Astrocyte (in vitro differentiated cells and primary cell): ENCODE data around the gene PAPPA2. TPM values are rescaled to one million over a fixed set of nuclear protein-coding genes. Genes with fewer than 3 reads are reported as not detected.

ENCODE experiments used
- DNase-seq: peaks from one replicate; pipeline ENCODE4 v3.0.0-alpha.2; 2010; ENCODE audit warnings: low read depth
- FAIRE-seq: peaks from 2 replicates; lab custom pipeline; 2011; peaks lifted over from hg19 to GRCh38; lab: Jason Lieb, UNC
- H2AFZ ChIP-seq: 2 replicates; pipeline ENCODE4 v1.6.0; 2012; ENCODE audit warnings: low read depth, low read length, inconsistent platforms
- H3K27ac ChIP-seq: 2 replicates; pipeline ENCODE4 v1.5.1; 2011; ENCODE audit warnings: low read depth, low read length, inconsistent platforms
- H3K27me3 ChIP-seq: 2 replicates; pipeline ENCODE4 v1.6.0; 2011; ENCODE audit warnings: low read length, inconsistent platforms; ENCODE audit not compliant: insufficient read depth
- H3K36me3 ChIP-seq: 2 replicates; pipeline ENCODE4 v1.5.1; 2011; ENCODE audit warnings: low read length, inconsistent platforms; ENCODE audit not compliant: insufficient read depth
- H3K4me1 ChIP-seq: 2 replicates; pipeline ENCODE4 v1.5.1; 2011; ENCODE audit warnings: low read length, inconsistent platforms; ENCODE audit not compliant: insufficient read depth
- H3K4me2 ChIP-seq: 2 replicates; pipeline ENCODE4 v1.6.0; 2012; ENCODE audit warnings: low read length, inconsistent platforms
- H3K4me3 ChIP-seq: 2 replicates; pipeline ENCODE4 v1.5.1; 2011; ENCODE audit warnings: low read depth, mild to moderate bottlenecking, low read length, inconsistent platforms; ENCODE audit not compliant: insufficient read depth
- H3K79me2 ChIP-seq: 2 replicates; pipeline ENCODE4 v1.6.0; 2012; ENCODE audit warnings: mild to moderate bottlenecking, low read length, inconsistent platforms; ENCODE audit not compliant: insufficient read depth
- H3K9ac ChIP-seq: 2 replicates; pipeline ENCODE4 v1.6.0; 2012; ENCODE audit warnings: mild to moderate bottlenecking, low read length, inconsistent platforms
- H3K9me3 ChIP-seq: 2 replicates; pipeline ENCODE4 v1.5.1; 2012; ENCODE audit warnings: low read depth, mild to moderate bottlenecking, low read length, inconsistent platforms; ENCODE audit not compliant: insufficient read depth
- H4K20me1 ChIP-seq: 2 replicates; pipeline ENCODE4 v1.6.0; 2012; ENCODE audit warnings: low read length, inconsistent platforms; ENCODE audit not compliant: insufficient read depth
- H3K27ac Mint-ChIP-seq: one replicate; pipeline ENCODE4 v1.8.0; 2021; ENCODE audit warnings: mild to moderate bottlenecking, mixed read lengths; ENCODE audit not compliant: unreplicated experiment
- H3K27me3 Mint-ChIP-seq: one replicate; pipeline ENCODE4 v1.8.0; 2021; ENCODE audit warnings: low read depth, mixed read lengths; ENCODE audit not compliant: unreplicated experiment
- H3K36me3 Mint-ChIP-seq: one replicate; pipeline ENCODE4 v1.8.0; 2021; ENCODE audit warnings: low read depth, mixed read lengths; ENCODE audit not compliant: unreplicated experiment
- H3K4me1 Mint-ChIP-seq: one replicate; pipeline ENCODE4 v1.8.0; 2021; ENCODE audit warnings: low read depth, mixed read lengths; ENCODE audit not compliant: unreplicated experiment
- H3K4me3 Mint-ChIP-seq: one replicate; pipeline ENCODE4 v1.8.0; 2021; ENCODE audit warnings: mild to moderate bottlenecking, moderate library complexity, mixed read lengths; ENCODE audit not compliant: unreplicated experiment
- H3K9me3 Mint-ChIP-seq: one replicate; pipeline ENCODE4 v1.8.0; 2021; ENCODE audit warnings: mild to moderate bottlenecking, mixed read lengths; ENCODE audit not compliant: unreplicated experiment
- CTCF ChIP-seq: IDR thresholded peaks from 2 replicates; pipeline ENCODE4 v1.5.1; 2011; ENCODE audit warnings: low read depth, mild to moderate bottlenecking, inconsistent platforms, low read length, moderate library complexity; ENCODE audit not compliant: insufficient read depth
- EZH2 ChIP-seq: IDR thresholded peaks from 2 replicates; pipeline ENCODE4 v1.6.1; 2012; ENCODE audit warnings: mild to moderate bottlenecking, low read length, inconsistent platforms; ENCODE audit not compliant: insufficient read depth
- total RNA-seq: library from RNA; stranded (reverse); gene quantifications from 2 replicates; pipeline ENCODE4 v1.2.1, GENCODE V29; 2021

Gene PAPPA2
- total RNA-seq, 1 donor from 2014 or later = 19.0 TPM

GRCh38 chr1:176669782-176670181, 206.8 kb downstream of the PAPPA2 start:
- DNase-seq = no peak
- Histone ChIP-seq H3K9ac (no peak overlapping the region), H3K27me3 (no peaks in the 10 kb centered on the region), H3K36me3 (no peaks in the 10 kb centered on the region), H3K27ac (no peak overlapping the region), H3K4me2 (no peak overlapping the region), H3K4me1 (no peaks in the 10 kb centered on the region), H2AFZ (no peak overlapping the region), H4K20me1 (no peaks in the 10 kb centered on the region), H3K4me3 (no peak overlapping the region), H3K9me3 (no peaks in the 10 kb centered on the region), H3K79me2 (no peaks in the 10 kb centered on the region)
- Mint-ChIP-seq H3K27ac (no peak overlapping the region), H3K9me3 (peaks cover 5% of the 10 kb centered on the region), H3K36me3 (peaks cover 4% of the 10 kb centered on the region), H3K4me1 (peaks cover 6% of the 10 kb centered on the region), H3K4me3 (no peak overlapping the region), H3K27me3 (peaks cover 2% of the 10 kb centered on the region)
- no peak for FAIRE-seq
- no peak for TF ChIP-seq EZH2
- no peak for TF ChIP-seq CTCF

GRCh38 chr1:176670853-176671252, 207.9 kb downstream of the PAPPA2 start:
- Mint-ChIP-seq H3K27me3 (peaks cover 2% of the 10 kb centered on the region), H3K36me3 (peaks cover 4% of the 10 kb centered on the region), H3K9me3 (peaks cover 5% of the 10 kb centered on the region), H3K4me1 (peaks cover 9% of the 10 kb centered on the region), H3K4me3 (no peak overlapping the region), H3K27ac (no peak overlapping the region)
- H3K79me2 ChIP-seq = no peaks in the 10 kb centered on the region
- no peaks in the 10 kb centered on the region for H3K27me3 ChIP-seq
- H4K20me1 ChIP-seq = no peaks in the 10 kb centered on the region
- H3K36me3 ChIP-seq = no peaks in the 10 kb centered on the region
- no peak overlapping the region for H3K4me2 ChIP-seq
- DNase-seq (no peak), FAIRE-seq (no peak)
- no peak overlapping the region for H3K27ac ChIP-seq
- no peak overlapping the region for H3K9ac ChIP-seq
- no peaks in the 10 kb centered on the region for H3K4me1 ChIP-seq
- no peak overlapping the region for H3K4me3 ChIP-seq
- TF ChIP-seq EZH2 (no peak), CTCF (no peak)
- no peak overlapping the region for H2AFZ ChIP-seq
- no peaks in the 10 kb centered on the region for H3K9me3 ChIP-seq

GRCh38 chr1:176682830-176683535, 220.0 kb downstream of the PAPPA2 start:
- Histone ChIP-seq H3K9me3 (no peaks in the 10 kb centered on the region), H2AFZ (no peak overlapping the region), H3K4me3 (no peak overlapping the region), H3K9ac (no peak overlapping the region), H4K20me1 (no peaks in the 10 kb centered on the region), H3K79me2 (no peaks in the 10 kb centered on the region), H3K36me3 (no peaks in the 10 kb centered on the region), H3K4me1 (no peaks in the 10 kb centered on the region), H3K27ac (no peak overlapping the region), H3K27me3 (no peaks in the 10 kb centered on the region), H3K4me2 (no peak overlapping the region)
- peaks cover 9% of the 10 kb centered on the region for H3K27me3 Mint-ChIP-seq
- peaks cover 2% of the 10 kb centered on the region for H3K9me3 Mint-ChIP-seq
- DNase-seq (no peak), FAIRE-seq (no peak)
- no peak overlapping the region for H3K27ac Mint-ChIP-seq
- H3K36me3 Mint-ChIP-seq = no peaks in the 10 kb centered on the region
- TF ChIP-seq CTCF = no peak
- TF ChIP-seq EZH2 = no peak
- H3K4me3 Mint-ChIP-seq = no peak overlapping the region
- peaks cover 2% of the 10 kb centered on the region for H3K4me1 Mint-ChIP-seq
